H4 (cell line): Measurements from ENCODE around the gene HRH3. TPM values are rescaled to one million over a fixed set of nuclear protein-coding genes. Genes with fewer than 3 reads are reported as not detected.

Experiments used
- DNase-seq: peaks from one replicate; pipeline ENCODE4 v3.0.0-alpha.2; 2015; ENCODE audit warnings: low spot score
- total RNA-seq: library from RNA; depleted of rRNA; stranded (reverse); fragments of >200 nt; shearing (Covaris generic); gene quantifications from 2 replicates; pipeline ENCODE4 v1.2.3, GENCODE V29; 2014

HRH3 gene
- total RNA-seq, 1 experiment from 2014 or later: not detected

- DNase-seq: no peak
These were observed 19.4 kb downstream of the HRH3 start for GRCh38 chr20:62200491-62201172.

DNA sequence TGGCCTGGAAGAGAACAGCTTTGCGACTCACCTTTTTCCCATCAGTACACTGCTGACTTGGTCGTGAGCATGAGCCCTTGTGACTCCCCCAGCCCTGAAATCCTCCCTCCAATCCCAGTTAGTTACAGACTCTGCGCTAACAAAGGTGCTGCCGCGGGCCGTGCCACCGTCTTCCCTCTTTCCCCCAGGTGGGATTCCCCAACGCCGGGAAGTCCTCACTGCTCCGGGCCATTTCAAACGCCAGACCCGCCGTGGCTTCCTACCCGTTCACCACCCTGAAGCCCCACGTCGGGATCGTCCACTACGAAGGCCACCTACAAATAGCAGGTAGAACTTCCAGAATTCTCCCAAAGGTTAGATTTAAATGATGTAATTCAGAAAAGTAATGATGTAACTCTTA lies 21.1 kb downstream of the HRH3 start:
- no peak for DNase-seq

DNA sequence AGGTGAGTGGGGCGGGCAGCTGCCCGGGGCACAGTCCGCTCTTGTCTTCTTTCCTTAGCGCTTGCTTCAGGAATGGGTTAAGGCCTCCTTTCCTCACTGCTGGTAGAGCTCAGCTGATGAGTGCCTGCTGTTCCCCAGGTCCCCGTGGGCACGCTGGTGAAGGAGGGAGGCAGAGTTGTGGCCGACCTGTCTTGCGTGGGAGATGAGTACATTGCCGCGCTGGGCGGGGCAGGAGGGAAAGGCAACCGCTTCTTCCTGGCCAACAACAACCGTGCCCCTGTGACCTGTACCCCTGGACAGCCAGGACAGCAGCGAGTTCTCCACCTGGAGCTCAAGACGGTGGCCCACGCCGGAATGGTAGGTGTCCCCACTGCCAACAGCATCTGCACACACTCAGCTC lies 21.6 kb downstream of the HRH3 start:
- no peak for DNase-seq

- DNase-seq: no peak
These were observed 22.3 kb downstream of the HRH3 start for GRCh38 chr20:62197801-62198200.

- no peak for DNase-seq
These were observed 22.8 kb downstream of the HRH3 start for GRCh38 chr20:62197311-62197710.

DNA sequence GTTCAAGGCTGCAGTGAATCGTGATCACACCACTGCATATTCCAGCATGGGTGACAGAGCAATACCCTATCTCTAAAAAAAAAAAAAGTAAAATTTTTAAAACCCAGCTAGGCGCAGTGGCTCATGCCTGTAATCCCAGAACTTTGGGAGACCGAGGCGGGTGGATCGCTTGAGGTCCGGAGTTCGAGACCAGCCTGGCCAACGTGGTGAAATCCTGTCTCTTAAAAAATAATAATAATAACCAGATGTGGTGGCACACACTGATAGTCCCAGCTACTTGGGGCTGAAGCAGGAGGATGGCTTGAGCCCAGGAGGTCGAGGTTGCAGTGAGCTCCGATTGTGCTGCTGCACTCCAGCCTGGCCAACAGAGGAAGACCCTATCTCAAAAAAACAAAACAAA lies 23.8 kb downstream of the HRH3 start:
- DNase-seq: no peak

DNA sequence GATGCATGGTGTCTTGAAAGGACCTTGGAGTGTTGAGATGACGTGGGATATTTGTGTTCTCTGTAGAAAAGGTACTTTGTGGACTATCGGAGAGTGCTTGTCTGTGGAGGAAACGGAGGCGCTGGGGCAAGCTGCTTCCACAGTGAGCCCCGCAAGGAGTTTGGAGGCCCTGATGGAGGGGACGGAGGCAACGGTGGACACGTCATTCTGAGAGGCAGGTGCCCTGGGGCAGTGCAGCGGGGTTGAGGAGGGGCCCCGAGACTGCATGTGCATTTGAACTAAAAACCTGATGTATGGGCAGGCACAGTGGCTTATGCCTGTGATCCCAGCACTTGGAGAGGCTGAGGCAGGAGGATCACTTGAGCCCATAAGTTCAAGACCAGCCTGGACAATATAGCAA lies 24.3 kb downstream of the HRH3 start:
- no peak for DNase-seq

DNA sequence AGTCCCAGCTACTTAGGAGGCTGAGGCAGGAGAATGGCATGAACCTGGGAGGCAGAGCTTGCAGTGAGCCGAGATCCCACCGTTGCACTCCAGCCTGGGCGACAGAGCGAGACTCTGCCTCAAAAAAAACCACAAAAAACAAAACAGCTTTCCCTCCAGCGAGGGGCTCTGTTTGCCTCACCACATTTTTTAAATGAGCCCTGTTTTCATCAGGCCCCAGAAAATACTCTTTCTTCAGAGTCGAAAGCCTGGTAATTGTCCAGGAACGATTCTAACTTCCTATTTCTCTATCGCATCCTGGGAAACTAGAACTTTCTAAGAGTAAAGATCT lies 25.0 kb downstream of the HRH3 start:
- DNase-seq: no peak

DNA sequence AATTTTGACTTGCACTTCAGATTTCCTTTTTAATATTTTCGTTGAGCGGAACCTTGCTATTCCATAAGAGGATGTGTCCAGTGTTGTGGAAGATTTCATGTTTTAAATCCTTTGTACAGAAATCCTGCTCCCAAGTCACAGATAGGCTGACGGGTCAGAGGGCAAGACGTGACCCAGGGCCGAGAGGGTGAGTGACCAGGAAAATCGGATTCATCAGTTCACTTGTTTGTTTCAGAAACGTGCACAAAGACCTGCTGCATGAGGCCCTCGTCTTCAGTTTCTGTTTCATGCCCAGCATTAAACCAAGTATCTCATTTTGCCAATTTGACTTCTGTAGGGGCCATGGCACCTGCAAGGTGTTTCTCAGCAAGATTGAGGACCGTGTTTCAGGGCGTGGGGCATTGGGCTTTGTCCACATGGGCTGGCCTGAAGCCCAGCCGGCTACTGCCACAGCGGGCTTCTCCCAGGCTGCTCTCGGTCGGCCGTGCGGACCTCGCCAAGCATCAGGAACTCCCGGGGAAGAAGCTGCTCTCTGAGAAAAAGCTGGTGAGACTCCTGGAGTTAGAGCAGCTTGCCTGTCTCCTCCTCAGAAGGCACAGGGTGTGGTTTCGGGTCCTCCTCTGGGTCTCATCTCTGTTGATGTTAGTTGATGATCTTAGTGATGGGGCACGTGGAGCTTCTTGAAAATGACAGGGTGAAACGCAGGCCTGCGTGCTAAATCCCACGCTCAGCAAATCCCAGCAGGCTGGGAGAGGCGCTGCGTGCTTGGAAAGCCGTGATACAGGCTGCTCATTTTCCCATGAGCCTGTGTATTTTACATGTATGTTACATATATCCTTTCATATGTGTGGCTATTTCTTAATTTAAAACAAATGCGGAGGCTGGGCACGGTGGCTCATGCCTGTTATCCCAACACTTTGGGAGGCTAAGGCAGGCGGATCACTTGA lies 26.7 kb downstream of the HRH3 start:
- no peak for DNase-seq

GRCh38 chr20:62192635-62193034 lies 27.4 kb downstream of the HRH3 start:
- DNase-seq: no peak

GRCh38 chr20:62191781-62192559 lies 28.1 kb downstream of the HRH3 start:
- no peak for DNase-seq

DNA sequence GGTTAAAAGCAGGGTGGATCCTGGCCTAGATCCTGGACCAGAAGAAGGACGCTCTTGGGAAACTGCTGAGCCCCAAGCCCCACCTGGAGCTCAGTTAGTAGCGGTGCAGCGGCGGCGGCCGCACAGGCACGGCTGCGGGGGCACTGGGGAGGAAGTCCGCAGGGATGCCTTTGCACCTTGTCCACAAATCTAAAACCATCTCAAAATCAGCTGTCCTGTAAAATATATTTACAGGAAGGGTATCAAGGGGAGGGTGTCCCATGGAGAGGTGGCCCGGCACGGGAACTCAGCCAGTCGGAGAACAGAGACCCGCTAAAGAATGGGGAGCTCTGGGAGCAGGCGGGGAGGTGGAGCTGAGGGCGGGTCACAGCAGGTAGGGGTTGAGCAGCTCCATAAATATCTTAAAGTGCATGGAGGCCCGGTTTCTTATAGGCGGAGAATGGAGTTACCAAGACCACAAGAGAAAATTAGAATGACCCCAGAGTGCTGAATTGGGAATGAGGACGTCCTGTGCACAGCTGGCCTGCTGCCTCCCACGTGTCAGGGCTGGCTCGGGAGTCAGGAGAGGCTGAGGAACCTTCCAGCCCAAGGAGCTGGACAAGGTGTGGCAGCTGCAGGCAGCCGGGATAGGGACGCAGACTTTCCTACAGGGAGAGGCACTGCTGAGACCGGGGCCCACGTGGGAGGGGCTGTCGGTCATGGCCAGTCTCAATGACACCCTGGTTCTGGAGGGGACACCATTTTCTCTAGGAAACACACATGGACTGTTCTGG lies 29.3 kb downstream of the HRH3 start:
- DNase-seq: no peak

GRCh38 chr20:62186887-62187866 lies 32.9 kb downstream of the HRH3 start:
- no peak for DNase-seq

- no peak for DNase-seq
These were observed 34.0 kb downstream of the HRH3 start for GRCh38 chr20:62186096-62186426.

DNA sequence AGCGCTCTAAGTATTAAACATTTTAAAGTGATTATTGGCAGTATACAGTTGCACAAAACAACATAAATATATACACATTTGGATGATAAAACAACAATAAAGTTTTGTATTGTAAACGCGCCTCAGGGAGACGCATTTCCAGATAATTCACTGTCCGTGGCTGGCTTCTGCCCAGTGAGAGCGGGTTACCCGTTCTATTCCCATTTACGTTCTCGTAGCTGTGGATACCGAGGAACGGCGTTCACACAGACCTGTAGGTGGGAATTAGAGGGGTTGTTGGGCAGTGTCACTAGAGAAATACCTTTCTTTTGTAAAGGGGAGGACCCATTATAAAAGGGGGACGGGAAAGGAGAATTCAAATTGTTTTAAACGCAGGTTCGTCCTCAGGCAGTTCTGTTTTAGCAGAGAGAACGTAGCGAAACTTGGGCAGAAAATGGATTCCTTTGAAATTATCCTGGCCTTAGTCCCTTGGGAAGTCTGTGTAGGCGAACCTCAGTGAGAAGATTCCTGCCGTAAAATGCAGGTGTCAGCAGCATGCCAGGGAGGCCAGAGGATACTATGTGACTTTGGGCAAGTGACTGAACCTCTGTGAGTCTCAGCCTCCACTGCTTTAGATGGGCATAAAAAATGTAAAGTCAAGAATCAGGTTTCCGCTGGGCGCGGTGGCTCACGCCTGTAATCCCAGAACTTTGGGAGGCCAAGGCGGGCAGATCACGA lies 36.5 kb downstream of the HRH3 start:
- no peak for DNase-seq

DNA sequence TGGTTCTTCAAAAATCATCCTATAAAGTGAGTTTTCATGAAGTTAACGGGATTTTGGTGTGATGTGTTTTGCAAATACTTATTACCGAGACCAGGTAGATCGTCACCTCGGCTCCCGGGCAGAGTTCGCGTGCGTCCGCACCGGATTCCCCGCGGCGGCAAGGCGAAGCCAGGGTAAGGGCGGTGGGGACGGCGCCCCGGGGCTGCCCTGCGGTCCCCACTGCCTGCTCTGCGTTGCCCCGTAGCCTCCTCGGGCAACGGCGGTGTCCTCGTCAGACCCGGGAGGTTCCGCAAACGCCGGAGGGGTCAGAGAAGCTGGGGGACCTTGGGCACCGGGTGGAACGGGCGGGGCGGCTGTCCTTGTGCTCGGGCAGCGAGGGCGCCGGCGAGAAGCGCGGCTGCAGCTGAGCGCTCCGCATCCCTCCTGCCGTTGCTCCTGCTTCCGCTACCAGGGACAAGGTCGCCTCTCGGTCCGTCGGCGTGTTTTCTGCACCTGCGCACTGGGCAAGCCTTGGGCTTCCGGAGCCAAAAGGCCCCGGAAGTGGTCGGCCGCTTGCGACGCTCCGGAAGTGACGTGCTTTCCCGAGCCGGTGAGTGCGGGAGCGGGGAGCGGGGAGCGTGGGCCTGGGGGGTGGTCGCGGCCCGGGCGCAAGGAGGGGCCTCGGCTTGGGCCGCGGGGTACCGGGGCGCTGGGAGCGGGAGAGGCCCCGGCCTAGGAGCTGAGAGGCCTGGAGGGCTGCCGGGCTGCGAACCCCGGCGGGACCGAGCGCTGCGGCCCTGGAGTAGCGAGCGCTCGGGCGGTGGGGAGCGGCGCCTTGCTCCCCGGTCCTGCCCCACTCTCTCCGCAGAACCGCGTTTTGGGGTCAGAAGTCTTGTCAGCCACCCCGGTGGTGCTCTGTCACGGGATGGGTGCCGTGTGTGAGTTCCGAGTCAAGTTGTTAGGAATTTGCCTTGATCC lies 37.3 kb downstream of the HRH3 start, which contains the start of gene MTG2:
Gene MTG2, plus strand, starts transcription at position 560 of the 957 bp plus-strand sequence. CDS start 10,393 bp downstream, outside the sequence.
- peak; percentile 95 for DNase-seq

- DNase-seq: no peak
These were observed 38.3 kb downstream of the HRH3 start for GRCh38 chr20:62181808-62182207.

DNA sequence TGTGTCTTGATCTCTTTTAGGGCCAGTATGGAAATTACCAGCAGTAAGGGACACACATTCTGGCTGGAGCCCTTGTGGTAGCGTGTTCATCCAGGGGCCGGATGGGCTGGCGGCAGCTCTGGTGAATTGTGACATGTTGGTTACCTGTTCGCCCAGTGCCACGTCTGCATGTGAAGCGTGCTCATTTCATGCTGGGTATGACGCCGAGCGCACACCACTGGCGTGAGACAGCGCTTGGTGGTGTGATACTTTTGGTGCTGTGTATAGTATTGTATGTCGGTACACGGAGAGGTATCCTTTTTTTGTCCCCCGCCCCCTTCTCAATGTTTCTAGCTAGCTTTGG lies 40.9 kb downstream of the HRH3 start:
- no peak for DNase-seq
